Measurements from ENCODE around the gene SCN8A. TPM values are rescaled to one million over a fixed set of nuclear protein-coding genes. Genes with fewer than 3 reads are reported as not detected.

The SCN8A gene
- total RNA-seq, 1 experiment from 2014 or later = 5.4 TPM

DNA sequence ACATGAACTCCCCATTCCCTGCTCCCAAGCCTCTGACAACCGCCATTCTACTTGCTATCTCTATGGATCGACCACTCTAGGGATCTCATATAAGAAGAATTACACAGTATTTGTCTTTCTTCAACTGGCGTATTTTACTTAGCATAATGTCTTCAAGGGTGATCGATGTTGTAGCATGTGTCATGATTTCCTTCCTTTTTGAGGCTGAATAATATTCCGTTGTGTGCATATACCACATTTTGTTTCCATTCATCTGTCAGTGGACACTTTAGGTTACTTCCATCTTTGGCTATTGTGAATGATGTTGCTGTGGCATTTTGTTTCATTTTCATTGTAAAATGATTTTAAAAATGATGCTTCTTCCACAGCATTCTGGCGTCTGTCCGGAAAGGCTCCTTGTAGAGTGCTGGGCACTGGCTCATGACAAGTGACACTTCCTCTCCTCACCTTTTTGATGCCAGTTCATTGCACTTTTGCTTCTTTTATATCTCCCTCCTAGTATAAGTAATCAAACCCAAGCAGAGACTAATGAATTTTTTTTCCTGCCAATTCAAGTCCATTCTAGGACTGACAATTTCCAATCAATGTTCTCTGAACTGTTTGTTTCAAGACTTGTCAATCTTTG is 39.3 kb downstream of the SCN8A start:
- BruUV-seq (replicated peaks) = no TSS peak
- Histone ChIP-seq H3K27ac (ENCODE audit: low read depth, low read length, poor library complexity, severe bottlenecking) (no peak overlapping the region), H3K36me3 (ENCODE audit: insufficient read depth, low read length, poor library complexity, severe bottlenecking) (no peaks in the 10 kb centered on the region), H3K4me3 (ENCODE audit: low read depth, low read length, poor library complexity, severe bottlenecking) (no peak overlapping the region), H3K27me3 (replicated peaks; ENCODE audit: insufficient read depth, low read depth, low read length, poor library complexity) (no peaks in the 10 kb centered on the region), H3K4me1 (ENCODE audit: insufficient read depth, low read length, poor library complexity, severe bottlenecking) (peaks cover 9% of the 10 kb centered on the region), H3K9me3 (ENCODE audit: low read depth, low read length, poor library complexity, severe bottlenecking) (no peaks in the 10 kb centered on the region)
- ChIA-PET POLR2A (ENCODE audit: low non-redundant PET) (no interaction called here), CTCF (no interaction called here)
- intact Hi-C loops (cut with micrococcal nuclease; ENCODE audit: unreplicated experiment) = no loop called here
- TF ChIP-seq EZH2 (IDR thresholded peaks at IDR 0.05; ENCODE audit: borderline replicate concordance, low read depth, low read length, poor library complexity, severe bottlenecking) = no peak
- TF ChIP-seq, protein P1, sequence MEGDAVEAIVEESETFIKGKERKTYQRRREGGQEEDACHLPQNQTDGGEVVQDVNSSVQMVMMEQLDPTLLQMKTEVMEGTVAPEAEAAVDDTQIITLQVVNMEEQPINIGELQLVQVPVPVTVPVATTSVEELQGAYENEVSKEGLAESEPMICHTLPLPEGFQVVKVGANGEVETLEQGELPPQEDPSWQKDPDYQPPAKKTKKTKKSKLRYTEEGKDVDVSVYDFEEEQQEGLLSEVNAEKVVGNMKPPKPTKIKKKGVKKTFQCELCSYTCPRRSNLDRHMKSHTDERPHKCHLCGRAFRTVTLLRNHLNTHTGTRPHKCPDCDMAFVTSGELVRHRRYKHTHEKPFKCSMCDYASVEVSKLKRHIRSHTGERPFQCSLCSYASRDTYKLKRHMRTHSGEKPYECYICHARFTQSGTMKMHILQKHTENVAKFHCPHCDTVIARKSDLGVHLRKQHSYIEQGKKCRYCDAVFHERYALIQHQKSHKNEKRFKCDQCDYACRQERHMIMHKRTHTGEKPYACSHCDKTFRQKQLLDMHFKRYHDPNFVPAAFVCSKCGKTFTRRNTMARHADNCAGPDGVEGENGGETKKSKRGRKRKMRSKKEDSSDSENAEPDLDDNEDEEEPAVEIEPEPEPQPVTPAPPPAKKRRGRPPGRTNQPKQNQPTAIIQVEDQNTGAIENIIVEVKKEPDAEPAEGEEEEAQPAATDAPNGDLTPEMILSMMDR (conservative IDR thresholded peaks at IDR 0.05; ENCODE audit: low read depth, low read length) = no peak
- DNase-seq (ENCODE audit: low spot score) = no peak

DNA sequence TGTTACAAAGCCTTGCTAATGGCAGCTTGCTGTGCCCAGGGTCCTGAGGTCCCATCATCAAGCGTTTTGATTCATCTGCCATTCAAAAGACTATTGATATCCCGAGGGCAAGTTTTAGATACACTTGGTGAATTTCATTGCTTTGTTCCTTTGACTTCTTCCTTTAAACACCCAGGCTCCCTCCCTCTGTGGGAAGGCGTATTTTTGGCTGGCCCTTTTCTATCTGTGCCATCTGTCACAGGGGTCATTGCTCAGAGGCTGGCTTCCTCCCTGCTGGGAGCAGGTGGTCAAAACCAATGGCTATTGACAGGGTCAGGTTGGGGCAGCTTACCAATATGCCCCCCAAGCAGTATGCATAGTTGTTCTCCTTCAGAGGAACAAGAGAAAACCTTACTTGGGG is 40.0 kb downstream of the SCN8A start:
- Histone ChIP-seq H3K4me3 (ENCODE audit: low read depth, low read length, poor library complexity, severe bottlenecking) (no peak overlapping the region), H3K9me3 (ENCODE audit: low read depth, low read length, poor library complexity, severe bottlenecking) (no peaks in the 10 kb centered on the region), H3K27me3 (replicated peaks; ENCODE audit: insufficient read depth, low read depth, low read length, poor library complexity) (no peaks in the 10 kb centered on the region), H3K27ac (ENCODE audit: low read depth, low read length, poor library complexity, severe bottlenecking) (no peak overlapping the region), H3K36me3 (ENCODE audit: insufficient read depth, low read length, poor library complexity, severe bottlenecking) (no peaks in the 10 kb centered on the region), H3K4me1 (ENCODE audit: insufficient read depth, low read length, poor library complexity, severe bottlenecking) (peaks cover 9% of the 10 kb centered on the region)
- no TSS peak for BruUV-seq (replicated peaks)
- CTCF ChIA-PET = no interaction called here
- POLR2A ChIA-PET (ENCODE audit: low non-redundant PET) = no interaction called here
- no peak for TF ChIP-seq EZH2 (IDR thresholded peaks at IDR 0.05; ENCODE audit: borderline replicate concordance, low read depth, low read length, poor library complexity, severe bottlenecking)
- TF ChIP-seq, protein P1 (conservative IDR thresholded peaks at IDR 0.05; ENCODE audit: low read depth, low read length) = no peak
- no peak for DNase-seq (ENCODE audit: low spot score)
- intact Hi-C loops (cut with micrococcal nuclease; ENCODE audit: unreplicated experiment) = no loop called here

DNA sequence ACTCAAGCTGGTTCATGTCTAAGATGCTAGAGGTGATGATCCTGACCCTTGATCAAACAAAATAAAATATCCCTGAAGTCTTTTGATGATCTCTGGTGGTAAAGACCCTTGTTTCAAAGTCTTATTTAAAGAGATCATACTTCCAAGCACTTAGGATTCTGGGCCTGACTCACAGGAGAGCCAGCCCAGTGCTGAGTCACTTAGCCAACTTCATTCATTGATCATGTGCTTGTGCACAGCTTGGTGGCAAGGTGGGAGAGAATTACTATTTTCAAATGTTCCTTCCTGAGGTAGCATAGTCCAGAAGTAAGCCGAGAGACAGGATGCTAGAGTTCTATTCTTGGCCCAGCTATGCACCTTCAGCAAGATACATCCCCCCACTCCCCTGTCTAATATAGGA is 40.6 kb downstream of the SCN8A start:
- POLR2A ChIA-PET (ENCODE audit: low non-redundant PET) = no interaction called here
- H3K4me3 ChIP-seq (ENCODE audit: low read depth, low read length, poor library complexity, severe bottlenecking) = no peak overlapping the region
- no TSS peak for BruUV-seq (replicated peaks)

More for the DNA sequence above, 40.6 kb downstream of the SCN8A start:
- no peak for TF ChIP-seq EZH2 (IDR thresholded peaks at IDR 0.05; ENCODE audit: borderline replicate concordance, low read depth, low read length, poor library complexity, severe bottlenecking)
- TF ChIP-seq, protein P1 (conservative IDR thresholded peaks at IDR 0.05; ENCODE audit: low read depth, low read length) = no peak
- H3K27ac ChIP-seq (ENCODE audit: low read depth, low read length, poor library complexity, severe bottlenecking) = no peak overlapping the region
- intact Hi-C loops (cut with micrococcal nuclease; ENCODE audit: unreplicated experiment) = no loop called here
- CTCF ChIA-PET = no interaction called here
- H3K36me3 ChIP-seq (ENCODE audit: insufficient read depth, low read length, poor library complexity, severe bottlenecking) = no peaks in the 10 kb centered on the region
- H3K9me3 ChIP-seq (ENCODE audit: low read depth, low read length, poor library complexity, severe bottlenecking) = no peaks in the 10 kb centered on the region
- H3K4me1 ChIP-seq (ENCODE audit: insufficient read depth, low read length, poor library complexity, severe bottlenecking) = peaks cover 9% of the 10 kb centered on the region
- peak; percentile 10 for DNase-seq (ENCODE audit: low spot score)
- H3K27me3 ChIP-seq (replicated peaks; ENCODE audit: insufficient read depth, low read depth, low read length, poor library complexity) = no peaks in the 10 kb centered on the region

Measured in A673 (cell line).